Measurements from ENCODE around the gene FXYD4. TPM values are rescaled to one million over a fixed set of nuclear protein-coding genes. Genes with fewer than 3 reads are reported as not detected.

FXYD4 gene
- total RNA-seq, 1 experiment from 2014 or later: not detected

- Histone ChIP-seq H3K27me3 (replicated peaks; ENCODE audit: control insufficient read depth, insufficient read depth, low read length) (no peaks in the 10 kb centered on the region), H3K36me3 (ENCODE audit: control insufficient read depth, insufficient read depth, low read length) (no peaks in the 10 kb centered on the region), H3K4me3 (ENCODE audit: low read depth, low read length) (no peak overlapping the region), H3K9me3 (no peaks in the 10 kb centered on the region), H3K4me1 (peaks cover 8% of the 10 kb centered on the region)
- ChIA-PET POLR2A (no interaction called here), CTCF (no interaction called here)
- Mint-ChIP-seq H3K9me3 (ENCODE audit: unreplicated experiment) (no peaks in the 10 kb centered on the region), H3K27ac (ENCODE audit: unreplicated experiment) (no peak overlapping the region), H3K36me3 (ENCODE audit: insufficient read depth, unreplicated experiment) (peaks cover 7% of the 10 kb centered on the region), H3K4me1 (ENCODE audit: low read depth, unreplicated experiment) (peaks cover 19% of the 10 kb centered on the region), H3K27me3 (ENCODE audit: insufficient read depth, unreplicated experiment) (no peaks in the 10 kb centered on the region), H3K4me3 (ENCODE audit: unreplicated experiment) (no peak overlapping the region)
- no peak for TF ChIP-seq CTCF (IDR thresholded peaks at IDR 0.05; ENCODE audit: insufficient read depth in 1 of 2, low read depth in 1 of 2, low read length in 1 of 2, severe bottlenecking in 1 of 2, unreplicated experiment in 1 of 2)
- intact Hi-C loops (cut with micrococcal nuclease; ENCODE audit: unreplicated experiment): no loop called here
- DNase-seq: peak in 1 of 2 experiments; percentile 72
- no TSS peak for BruUV-seq (replicated peaks)
Observed at GRCh38 chr10:43415544-43415943, 44.1 kb downstream of the FXYD4 start.

- intact Hi-C loops (cut with micrococcal nuclease; ENCODE audit: unreplicated experiment): no loop called here
- TF ChIP-seq CTCF (IDR thresholded peaks at IDR 0.05; ENCODE audit: insufficient read depth in 1 of 2, low read depth in 1 of 2, low read length in 1 of 2, severe bottlenecking in 1 of 2, unreplicated experiment in 1 of 2): no peak
- Histone ChIP-seq H3K27me3 (replicated peaks; ENCODE audit: control insufficient read depth, insufficient read depth, low read length) (no peaks in the 10 kb centered on the region), H3K4me3 (ENCODE audit: low read depth, low read length) (no peak overlapping the region), H3K9me3 (no peaks in the 10 kb centered on the region), H3K36me3 (ENCODE audit: control insufficient read depth, insufficient read depth, low read length) (no peaks in the 10 kb centered on the region), H3K4me1 (peaks cover 9% of the 10 kb centered on the region)
- ChIA-PET CTCF (interaction anchor here (0.6 kb wide), 1 partner anchor 8 kb away, joined by 4 read pairs; no protein-coding TSS in a partner anchor), POLR2A (interaction anchor here (0.5 kb wide), 1 partner anchor 22 kb away, joined by 4 read pairs; no protein-coding TSS in a partner anchor)
- DNase-seq: no peak
- Mint-ChIP-seq H3K36me3 (ENCODE audit: insufficient read depth, unreplicated experiment) (peaks cover 21% of the 10 kb centered on the region), H3K9me3 (ENCODE audit: unreplicated experiment) (no peaks in the 10 kb centered on the region), H3K4me1 (ENCODE audit: low read depth, unreplicated experiment) (peaks cover 17% of the 10 kb centered on the region), H3K27me3 (ENCODE audit: insufficient read depth, unreplicated experiment) (no peaks in the 10 kb centered on the region), H3K27ac (ENCODE audit: unreplicated experiment) (no peak overlapping the region), H3K4me3 (ENCODE audit: unreplicated experiment) (no peak overlapping the region)
- BruUV-seq (replicated peaks): no TSS peak
Observed at GRCh38 chr10:43417950-43418768, 46.7 kb downstream of the FXYD4 start.

- H3K4me1 Mint-ChIP-seq (ENCODE audit: low read depth, unreplicated experiment): peaks cover 17% of the 10 kb centered on the region
- intact Hi-C loops (cut with micrococcal nuclease; ENCODE audit: unreplicated experiment): no loop called here
- peak overlapping the region; percentile 96 for H3K4me3 Mint-ChIP-seq (ENCODE audit: unreplicated experiment)
- no peak for DNase-seq
- Histone ChIP-seq H3K4me1 (peaks cover 9% of the 10 kb centered on the region; the same call in 1 of the 2 replicates), H3K27me3 (replicated peaks; ENCODE audit: control insufficient read depth, insufficient read depth, low read length) (no peaks in the 10 kb centered on the region), H3K9me3 (no peaks in the 10 kb centered on the region), H3K4me3 (ENCODE audit: low read depth, low read length) (peak overlapping the region; percentile 27), H3K36me3 (ENCODE audit: control insufficient read depth, insufficient read depth, low read length) (no peaks in the 10 kb centered on the region)
- BruUV-seq (replicated peaks): TSS peak; percentile 83
- ChIA-PET CTCF (interaction anchor here (0.6 to 1.5 kb wide), 3 partner anchors 10 to 37 kb away, joined by 3 to 8 read pairs (median 6); no protein-coding TSS in a partner anchor), POLR2A (interaction anchor here (0.5 to 3.0 kb wide), 6 partner anchors 10 to 41 kb away, joined by 3 to 27 read pairs (median 14); partner anchors contain the start of genes HNRNPF and ZNF487)
- H3K27ac Mint-ChIP-seq (ENCODE audit: unreplicated experiment): peak overlapping the region; percentile 99
- TF ChIP-seq CTCF (IDR thresholded peaks at IDR 0.05; ENCODE audit: insufficient read depth in 1 of 2, low read depth in 1 of 2, low read length in 1 of 2, severe bottlenecking in 1 of 2, unreplicated experiment in 1 of 2): no peak
- no peaks in the 10 kb centered on the region for H3K9me3 Mint-ChIP-seq (ENCODE audit: unreplicated experiment)
- H3K36me3 Mint-ChIP-seq (ENCODE audit: insufficient read depth, unreplicated experiment): peaks cover 21% of the 10 kb centered on the region
- H3K27me3 Mint-ChIP-seq (ENCODE audit: insufficient read depth, unreplicated experiment): no peaks in the 10 kb centered on the region
Observed at GRCh38 chr10:43419997-43420368, 48.5 kb downstream of the FXYD4 start.
